ENCODE measurements around the gene SENP5.
"Not testable (repeated sequence)": the region's sequence is repeated elsewhere in the genome, so short reads cannot be mapped to it uniquely, and the experiment has no call there.

The SENP5 gene

GRCh38 chr3:196938576-196938975, 70.9 kb downstream of the SENP5 start:
- DNase-seq (ENCODE audit: insufficient read length, low spot score) (no peak), FAIRE-seq (no peak)

- DNase-seq (ENCODE audit: insufficient read length, low spot score) (no peak), FAIRE-seq (peak; percentile 21)
These were observed 74.1 kb downstream of the SENP5 start for GRCh38 chr3:196941729-196942225.

- DNase-seq (ENCODE audit: insufficient read length, low spot score), result peak; percentile 93
- peak; percentile 93 for FAIRE-seq
These were observed 74.7 kb downstream of the SENP5 start, which contains the start of gene NCBP2 for GRCh38 chr3:196942226-196942914. Gene NCBP2, minus strand, starts transcription at chr3:196942528. Its CDS starts 25 bp downstream, at chr3:196942503.

GRCh38 chr3:196942915-196943277, 75.2 kb downstream of the SENP5 start:
- FAIRE-seq, result no peak

DNA sequence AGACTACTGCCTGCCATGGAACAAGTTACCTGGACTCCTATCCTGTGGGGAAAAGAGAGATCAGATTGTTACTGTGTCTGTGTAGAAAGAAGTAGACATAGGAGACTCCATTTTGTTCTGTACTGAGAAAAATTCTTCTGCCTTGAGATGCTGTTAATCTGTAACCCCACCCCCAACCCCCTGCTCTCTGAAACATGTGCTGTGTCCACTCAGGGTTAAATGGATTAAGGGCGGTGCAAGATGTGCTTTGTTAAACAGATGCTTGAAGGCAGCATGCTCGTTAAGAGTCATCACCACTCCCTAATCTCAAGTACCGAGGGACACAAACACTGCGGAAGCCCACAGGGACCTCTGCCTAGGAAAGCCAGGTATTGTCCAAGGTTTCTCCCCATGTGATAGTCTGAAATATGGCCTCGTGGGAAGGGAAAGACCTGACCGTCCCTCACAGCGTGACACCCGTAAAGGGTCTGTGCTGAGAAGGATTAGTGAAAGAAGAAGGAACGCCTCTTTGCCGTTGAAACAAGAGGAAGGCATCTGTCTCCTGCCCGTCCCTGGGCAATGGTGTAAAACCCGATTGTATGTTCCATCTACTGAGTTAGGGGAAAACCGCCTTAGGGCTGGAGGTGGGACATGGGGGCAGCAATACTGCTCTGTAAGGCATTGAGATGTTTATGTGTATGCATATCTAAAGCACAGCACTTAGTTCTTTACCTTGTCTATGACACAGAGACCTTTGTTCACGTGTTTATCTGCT, 76.5 kb downstream of the SENP5 start:
- DNase-seq (ENCODE audit: insufficient read length, low spot score); FAIRE-seq: not testable (repeated sequence)

More at GRCh38 chr3:196942915-196943277, 75.2 kb downstream of the SENP5 start:
- DNase-seq (ENCODE audit: insufficient read length, low spot score), result no peak

DNA sequence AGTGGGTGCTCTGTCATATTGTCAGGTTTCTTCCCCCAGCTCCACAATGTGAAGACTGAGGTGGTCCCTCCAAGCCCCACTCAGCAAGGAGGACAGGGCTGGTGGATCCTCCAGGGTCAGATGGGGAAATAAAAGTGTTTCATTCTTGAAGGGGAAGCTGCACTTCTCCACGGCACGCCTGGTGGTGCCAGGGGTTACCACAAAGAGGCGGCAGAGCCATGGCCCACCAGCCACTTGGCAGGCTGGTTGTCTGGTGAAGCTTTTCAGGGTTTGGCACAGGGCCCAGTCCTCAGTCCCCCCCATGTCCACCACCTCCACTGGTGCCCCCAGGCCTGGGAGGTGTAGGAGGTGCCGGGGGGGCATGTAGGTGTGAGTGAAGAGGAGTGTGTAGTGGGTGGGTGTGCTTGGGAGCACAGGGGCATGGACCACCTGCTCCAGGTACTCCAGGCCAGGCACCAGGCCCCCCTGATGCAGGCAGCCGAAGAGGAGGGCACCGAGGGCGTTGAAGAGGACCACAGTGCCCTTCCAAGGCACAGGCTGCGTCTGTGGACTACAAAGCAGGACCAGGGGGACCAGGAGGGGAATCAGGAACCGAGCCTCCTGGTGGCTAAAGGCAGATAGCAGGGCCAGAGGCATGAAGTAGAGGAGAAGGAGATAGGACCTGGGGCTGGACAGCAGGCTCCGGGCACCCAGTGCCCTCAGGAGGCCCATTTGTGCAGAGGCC, 79.6 kb downstream of the SENP5 start:
- DNase-seq (ENCODE audit: insufficient read length, low spot score) (no peak), FAIRE-seq (no peak)

DNA sequence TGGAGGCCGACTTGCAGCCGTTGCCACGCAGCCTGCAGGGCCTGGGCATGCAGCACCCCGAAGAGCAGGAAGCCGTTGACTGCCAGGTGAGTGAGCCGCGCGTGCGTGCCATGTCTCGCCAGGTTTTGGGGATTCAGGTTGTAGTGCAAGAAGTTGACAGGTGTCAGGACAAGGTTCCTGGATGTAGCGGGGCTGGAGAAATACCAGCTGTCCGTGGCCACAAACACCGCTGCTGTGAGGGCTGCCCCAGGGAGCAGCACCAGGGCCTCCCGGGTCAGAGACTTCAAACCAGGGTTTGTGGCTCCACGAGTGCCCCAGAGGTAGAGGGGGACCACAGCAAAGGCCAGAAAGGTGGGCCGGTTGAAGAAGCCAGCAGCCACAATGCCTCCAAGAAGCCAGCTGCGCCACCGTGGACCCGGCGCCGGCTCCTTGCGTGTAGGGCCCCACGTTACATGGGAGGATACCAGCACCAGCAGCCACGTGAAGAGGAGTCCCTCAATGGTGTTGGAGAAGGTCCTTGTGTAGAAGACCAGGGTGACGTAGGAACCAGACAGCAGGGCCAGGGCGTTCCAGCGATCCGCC, 80.2 kb downstream of the SENP5 start:
- no peak for FAIRE-seq
- DNase-seq (ENCODE audit: insufficient read length, low spot score), result no peak

GRCh38 chr3:196948442-196949284, 80.9 kb downstream of the SENP5 start:
- DNase-seq (ENCODE audit: insufficient read length, low spot score) (no peak), FAIRE-seq (no peak)

GRCh38 chr3:196949285-196949619, 81.5 kb downstream of the SENP5 start:
- DNase-seq (ENCODE audit: insufficient read length, low spot score) (no peak), FAIRE-seq (no peak)

DNA sequence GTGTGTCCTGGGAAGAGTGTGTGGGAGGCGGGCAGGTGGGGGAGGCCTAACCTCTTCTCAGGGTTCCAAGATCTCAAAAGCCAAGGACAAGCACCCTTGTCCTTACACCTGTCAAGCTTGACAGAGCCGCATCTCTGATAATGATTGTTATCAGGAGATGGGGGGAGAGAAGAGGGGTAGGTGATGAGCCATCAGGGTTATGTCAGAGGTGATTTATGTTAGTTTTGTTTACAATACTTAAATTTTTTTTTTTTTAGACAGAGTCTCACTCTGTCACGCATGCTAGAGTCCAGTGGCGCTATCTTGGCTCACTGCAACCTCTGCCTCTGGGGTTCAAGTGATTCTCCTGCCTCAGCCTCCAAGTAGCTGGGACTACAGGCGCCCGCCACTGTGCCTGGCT, 82.0 kb downstream of the SENP5 start:
- DNase-seq (ENCODE audit: insufficient read length, low spot score), result no peak

GRCh38 chr3:196951371-196951770, 83.7 kb downstream of the SENP5 start:
- FAIRE-seq (no peak), DNase-seq (ENCODE audit: insufficient read length, low spot score) (no peak)

More for the DNA sequence above, 82.0 kb downstream of the SENP5 start:
- no peak for FAIRE-seq

GRCh38 chr3:196954832-196955231, 87.1 kb downstream of the SENP5 start:
- FAIRE-seq (no peak), DNase-seq (ENCODE audit: insufficient read length, low spot score) (no peak)

DNA sequence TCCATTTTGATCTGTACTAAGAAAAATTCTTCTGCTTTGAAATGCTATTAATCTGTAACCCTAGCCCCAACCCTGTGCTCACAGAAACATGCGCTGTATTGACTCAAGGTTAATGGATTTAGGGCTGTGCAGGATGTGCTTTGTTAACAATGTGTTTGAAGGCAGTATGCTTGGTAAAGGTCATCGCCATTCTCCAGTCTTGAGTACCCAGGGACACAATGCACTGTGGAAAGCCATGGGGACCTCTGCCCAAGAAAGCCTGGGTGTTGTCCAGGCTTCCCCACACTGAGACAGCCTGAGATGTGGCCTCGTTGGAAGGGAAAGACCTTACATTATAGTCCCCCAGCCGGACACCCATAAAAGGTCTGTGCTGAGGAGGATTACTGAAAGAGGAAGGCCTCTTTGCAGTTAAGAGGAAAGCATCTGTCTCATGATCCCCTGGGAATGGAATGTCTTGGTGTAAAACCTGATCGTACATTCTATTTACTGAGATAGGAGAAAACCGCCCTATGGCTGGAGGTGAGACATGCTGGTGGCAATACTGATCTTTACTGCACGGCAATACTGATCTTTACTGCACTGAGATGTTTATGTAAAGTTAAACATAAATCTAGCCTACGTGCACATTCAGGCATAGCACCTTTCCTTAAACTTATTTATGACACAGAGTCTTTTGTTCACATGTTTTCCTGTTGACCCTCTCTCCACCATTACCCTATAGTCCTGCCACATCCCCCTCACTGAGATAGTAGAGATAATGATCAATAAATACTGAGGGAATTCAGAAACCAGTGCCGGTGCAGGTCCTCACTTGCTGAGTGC, 94.6 kb downstream of the SENP5 start:
- DNase-seq (ENCODE audit: insufficient read length, low spot score) (no peak), FAIRE-seq (no peak)

- DNase-seq (ENCODE audit: insufficient read length, low spot score) (no peak), FAIRE-seq (no peak)
These were observed 95.4 kb downstream of the SENP5 start for GRCh38 chr3:196962930-196963630.

- no peak for FAIRE-seq
- DNase-seq (ENCODE audit: insufficient read length, low spot score), result no peak
These were observed 95.9 kb downstream of the SENP5 start for GRCh38 chr3:196963631-196963953.

- FAIRE-seq (no peak), DNase-seq (ENCODE audit: insufficient read length, low spot score) (no peak)
These were observed 97.5 kb downstream of the SENP5 start for GRCh38 chr3:196965112-196965803.

DNA sequence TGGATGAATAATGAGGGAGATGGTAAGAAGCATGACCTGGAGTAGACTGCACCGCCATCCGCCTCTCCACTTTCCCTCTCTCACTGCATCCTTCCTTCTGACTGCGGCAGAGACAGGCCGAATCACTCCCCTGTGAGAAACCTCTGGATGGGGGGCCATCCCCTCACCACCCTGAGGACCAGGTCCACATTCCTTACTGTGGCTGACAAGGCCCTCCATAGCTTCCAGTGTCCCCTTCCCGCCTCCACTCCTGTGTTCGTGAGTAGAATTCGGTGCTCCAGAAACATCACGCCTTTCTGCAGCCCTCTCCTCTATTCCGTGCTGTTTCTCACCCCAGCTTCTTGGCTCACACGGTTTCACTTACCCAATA, 98.1 kb downstream of the SENP5 start:
- DNase-seq (ENCODE audit: insufficient read length, low spot score) (no peak), FAIRE-seq (no peak)

Data from GM19239 (cell line).